HEK293 (cell line): ENCODE results near the gene RELT.

Experiments used
- YY1 ChIP-seq: fragments of 450-650 bp; formaldehyde crosslinking; IDR thresholded peaks from 2 replicates; pipeline ENCODE4 v1.5.1; 2018; ENCODE audit warnings: missing biosample characterization, missing genetic modification characterization
- ZNF202 ChIP-seq: fragments of 450-650 bp; formaldehyde crosslinking; IDR thresholded peaks from 2 replicates; pipeline ENCODE4 v1.5.1; 2016; ENCODE audit warnings: missing biosample characterization, missing genetic modification characterization, borderline replicate concordance
- ZNF843 ChIP-seq: fragments of 450-650 bp; formaldehyde crosslinking; IDR thresholded peaks from 2 replicates; pipeline ENCODE4 v1.5.1; 2016; ENCODE audit warnings: missing biosample characterization, missing genetic modification characterization
- ZSCAN30 ChIP-seq: fragments of 450-650 bp; IDR thresholded peaks from 2 replicates; pipeline ENCODE4 v1.5.1; 2018; ENCODE audit warnings: missing biosample characterization, mild to moderate bottlenecking, missing genetic modification characterization, moderate library complexity
- TF ChIP-seq, protein P1 (sequence below): IDR thresholded peaks from 2 replicates; pipeline ENCODE4 v1.6.1; 2011; ENCODE audit warnings: mild to moderate bottlenecking, low read depth, low read length, borderline replicate concordance
- TF ChIP-seq, protein P2 (sequence below): fragments of 450-650 bp; formaldehyde crosslinking; IDR thresholded peaks from 2 replicates; pipeline ENCODE4 v1.5.1; 2016; ENCODE audit warnings: missing biosample characterization, missing genetic modification characterization

DNA sequence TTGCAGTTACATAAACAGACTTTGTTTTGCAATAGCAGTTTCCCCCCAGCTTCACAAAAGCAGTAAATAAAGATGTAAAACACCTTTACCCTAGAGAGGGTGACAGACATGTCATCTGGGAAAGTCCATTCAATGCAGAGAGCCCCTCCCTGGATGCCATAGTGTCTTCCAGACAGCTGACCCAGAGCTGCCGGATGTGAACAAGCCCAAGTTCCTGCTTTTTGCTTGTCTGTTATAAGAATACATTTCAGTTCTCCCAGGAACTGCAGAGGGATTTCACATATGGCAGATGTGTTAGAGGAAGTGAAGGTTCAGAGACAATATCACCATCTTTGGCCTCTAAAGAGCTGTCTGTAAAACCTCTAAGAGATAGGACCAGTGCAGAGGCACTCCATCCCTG lies 48.9 kb downstream of the RELT start:
- TF ChIP-seq, protein P1, sequence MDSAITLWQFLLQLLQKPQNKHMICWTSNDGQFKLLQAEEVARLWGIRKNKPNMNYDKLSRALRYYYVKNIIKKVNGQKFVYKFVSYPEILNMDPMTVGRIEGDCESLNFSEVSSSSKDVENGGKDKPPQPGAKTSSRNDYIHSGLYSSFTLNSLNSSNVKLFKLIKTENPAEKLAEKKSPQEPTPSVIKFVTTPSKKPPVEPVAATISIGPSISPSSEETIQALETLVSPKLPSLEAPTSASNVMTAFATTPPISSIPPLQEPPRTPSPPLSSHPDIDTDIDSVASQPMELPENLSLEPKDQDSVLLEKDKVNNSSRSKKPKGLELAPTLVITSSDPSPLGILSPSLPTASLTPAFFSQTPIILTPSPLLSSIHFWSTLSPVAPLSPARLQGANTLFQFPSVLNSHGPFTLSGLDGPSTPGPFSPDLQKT: no peak
- TF ChIP-seq, protein P2, sequence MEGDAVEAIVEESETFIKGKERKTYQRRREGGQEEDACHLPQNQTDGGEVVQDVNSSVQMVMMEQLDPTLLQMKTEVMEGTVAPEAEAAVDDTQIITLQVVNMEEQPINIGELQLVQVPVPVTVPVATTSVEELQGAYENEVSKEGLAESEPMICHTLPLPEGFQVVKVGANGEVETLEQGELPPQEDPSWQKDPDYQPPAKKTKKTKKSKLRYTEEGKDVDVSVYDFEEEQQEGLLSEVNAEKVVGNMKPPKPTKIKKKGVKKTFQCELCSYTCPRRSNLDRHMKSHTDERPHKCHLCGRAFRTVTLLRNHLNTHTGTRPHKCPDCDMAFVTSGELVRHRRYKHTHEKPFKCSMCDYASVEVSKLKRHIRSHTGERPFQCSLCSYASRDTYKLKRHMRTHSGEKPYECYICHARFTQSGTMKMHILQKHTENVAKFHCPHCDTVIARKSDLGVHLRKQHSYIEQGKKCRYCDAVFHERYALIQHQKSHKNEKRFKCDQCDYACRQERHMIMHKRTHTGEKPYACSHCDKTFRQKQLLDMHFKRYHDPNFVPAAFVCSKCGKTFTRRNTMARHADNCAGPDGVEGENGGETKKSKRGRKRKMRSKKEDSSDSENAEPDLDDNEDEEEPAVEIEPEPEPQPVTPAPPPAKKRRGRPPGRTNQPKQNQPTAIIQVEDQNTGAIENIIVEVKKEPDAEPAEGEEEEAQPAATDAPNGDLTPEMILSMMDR (tag by site-specific recombination): no peak
- TF ChIP-seq ZSCAN30: no peak
- no peak for TF ChIP-seq YY1 (tag by site-specific recombination)
- TF ChIP-seq ZNF843 (tag by site-specific recombination): no peak
- no peak for TF ChIP-seq ZNF202 (tag by site-specific recombination)
